Loucy (cell line): ENCODE measurements around the gene FGGY.

Experiments used
- EZH2phosphoT487 ChIP-seq: fragments of 200-600 bp; IDR thresholded peaks from 2 replicates; pipeline ENCODE4 v1.6.1; 2018; ENCODE audit warnings: antibody characterized with exemption, mild to moderate bottlenecking, moderate library complexity, borderline replicate concordance
- TF ChIP-seq, protein P1 (sequence below): fragments of 200-600 bp; sonication (generic); conservative IDR thresholded peaks from 2 replicates; pipeline ENCODE4 v1.5.1; 2014; ENCODE audit warnings: mild to moderate bottlenecking, antibody characterized with exemption, low read length

DNA sequence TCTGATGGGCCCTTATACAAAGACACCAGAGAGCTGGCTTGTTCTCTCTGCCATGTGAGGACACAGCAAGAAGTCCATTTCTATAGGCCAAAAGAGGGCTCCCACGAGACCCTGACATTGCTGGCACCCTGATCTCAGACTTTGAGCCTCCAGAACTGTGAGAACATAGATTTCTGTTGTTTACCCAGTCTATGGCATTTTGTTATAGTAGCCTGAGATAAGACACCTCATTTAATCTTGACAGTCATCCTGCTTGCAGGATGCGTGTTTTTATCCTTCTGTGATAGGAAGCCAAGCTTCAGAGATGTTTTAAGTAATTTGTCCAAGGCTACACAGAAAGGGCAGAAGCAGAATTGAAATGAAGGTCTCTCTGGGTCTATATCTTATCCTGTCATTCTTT, 379.0 kb downstream of the FGGY start:
- TF ChIP-seq, protein P1, sequence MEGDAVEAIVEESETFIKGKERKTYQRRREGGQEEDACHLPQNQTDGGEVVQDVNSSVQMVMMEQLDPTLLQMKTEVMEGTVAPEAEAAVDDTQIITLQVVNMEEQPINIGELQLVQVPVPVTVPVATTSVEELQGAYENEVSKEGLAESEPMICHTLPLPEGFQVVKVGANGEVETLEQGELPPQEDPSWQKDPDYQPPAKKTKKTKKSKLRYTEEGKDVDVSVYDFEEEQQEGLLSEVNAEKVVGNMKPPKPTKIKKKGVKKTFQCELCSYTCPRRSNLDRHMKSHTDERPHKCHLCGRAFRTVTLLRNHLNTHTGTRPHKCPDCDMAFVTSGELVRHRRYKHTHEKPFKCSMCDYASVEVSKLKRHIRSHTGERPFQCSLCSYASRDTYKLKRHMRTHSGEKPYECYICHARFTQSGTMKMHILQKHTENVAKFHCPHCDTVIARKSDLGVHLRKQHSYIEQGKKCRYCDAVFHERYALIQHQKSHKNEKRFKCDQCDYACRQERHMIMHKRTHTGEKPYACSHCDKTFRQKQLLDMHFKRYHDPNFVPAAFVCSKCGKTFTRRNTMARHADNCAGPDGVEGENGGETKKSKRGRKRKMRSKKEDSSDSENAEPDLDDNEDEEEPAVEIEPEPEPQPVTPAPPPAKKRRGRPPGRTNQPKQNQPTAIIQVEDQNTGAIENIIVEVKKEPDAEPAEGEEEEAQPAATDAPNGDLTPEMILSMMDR, result no peak
- no peak for TF ChIP-seq EZH2phosphoT487
